Ramos (cell line): ENCODE data around the gene HLA-DMB.
"Not testable (repeated sequence)": the region's sequence is repeated elsewhere in the genome, so short reads cannot be mapped to it uniquely, and the experiment has no call there.

Experiments
- in situ Hi-C: fragments of 300-500 bp; cut with MboI; formaldehyde crosslinking; loops from one replicate; pipeline ENCODE4 v1.14.3; 2022; ENCODE audit warnings: low sequenced_read_pairs; ENCODE audit not compliant: unreplicated experiment

Gene HLA-DMB

GRCh38 chr6:32952817-32953739 lies 12.2 kb upstream of the HLA-DMB start, which contains the start of gene HLA-DMA:
TSS of gene HLA-DMA (minus strand) at chr6:32953097. CDS start at chr6:32953036, 61 bp downstream.
- in situ Hi-C loops: no loop called here

GRCh38 chr6:32950449-32950848 lies 9.6 kb upstream of the HLA-DMB start:
- in situ Hi-C loops: no loop called here

GRCh38 chr6:32950010-32950409 lies 9.2 kb upstream of the HLA-DMB start:
- in situ Hi-C loops: no loop called here

GRCh38 chr6:32949113-32949512 lies 8.3 kb upstream of the HLA-DMB start:
- in situ Hi-C loops: no loop called here

- in situ Hi-C loops: no loop called here
Observed at GRCh38 chr6:32947552-32948465, 7.0 kb upstream of the HLA-DMB start.

GRCh38 chr6:32946893-32947292 lies 6.1 kb upstream of the HLA-DMB start:
- in situ Hi-C loops: no loop called here

- in situ Hi-C loops: no loop called here
Observed at GRCh38 chr6:32945953-32946352, 5.1 kb upstream of the HLA-DMB start.

- in situ Hi-C loops: no loop called here
Observed at GRCh38 chr6:32945108-32945760, 4.4 kb upstream of the HLA-DMB start.

GRCh38 chr6:32943864-32944649 lies 3.2 kb upstream of the HLA-DMB start:
- in situ Hi-C loops: no loop called here

- in situ Hi-C loops: not testable (repeated sequence)
Observed at GRCh38 chr6:32942555-32943123, 1.8 kb upstream of the HLA-DMB start.

GRCh38 chr6:32941214-32941768 lies 463 bp upstream of the HLA-DMB start:
- in situ Hi-C loops: no loop called here

- in situ Hi-C loops: loop anchor here (5.0 kb wide), 1 partner anchor 51 kb away; no protein-coding TSS in a partner anchor
Observed at GRCh38 chr6:32938494-32938893, 2.3 kb downstream of the HLA-DMB start.

GRCh38 chr6:32937230-32937633 lies 3.6 kb downstream of the HLA-DMB start:
- in situ Hi-C loops: loop anchor here (5.0 kb wide), 1 partner anchor 50 kb away; no protein-coding TSS in a partner anchor

GRCh38 chr6:32936239-32937152 lies 4.3 kb downstream of the HLA-DMB start:
- in situ Hi-C loops: loop anchor here (5.0 kb wide), 1 partner anchor 49 kb away; no protein-coding TSS in a partner anchor

GRCh38 chr6:32935551-32936238 lies 5.1 kb downstream of the HLA-DMB start:
- in situ Hi-C loops: loop anchor here (5.0 kb wide), 1 partner anchor 48 kb away; no protein-coding TSS in a partner anchor

GRCh38 chr6:32933661-32934085 lies 7.2 kb downstream of the HLA-DMB start:
- in situ Hi-C loops: no loop called here
